HepG2 (cell line): ENCODE measurements around the gene FBF1. TPM values are rescaled to one million over a fixed set of nuclear protein-coding genes. Genes with fewer than 3 reads are reported as not detected.

Source experiments
- FOXP4 ChIP-seq: sonication (generic); formaldehyde crosslinking; IDR thresholded peaks from 2 replicates; pipeline ENCODE4 v1.4.0; 2020; ENCODE audit warnings: missing genetic modification reagents
- GABPA ChIP-seq, 2 experiments: IDR thresholded peaks; 2 replicates each; pipeline ENCODE4 v1.6.1; 2011 to 2016; ENCODE audit warnings: low read depth in 2 of 2, low read length in 1 of 2, missing biosample characterization in 1 of 2, missing genetic modification characterization in 1 of 2
- KIAA2018 ChIP-seq: sonication (generic); formaldehyde crosslinking; IDR thresholded peaks from 2 replicates; pipeline ENCODE4 v1.5.0; 2020; ENCODE audit warnings: mild to moderate bottlenecking, missing genetic modification reagents, borderline replicate concordance
- MAX ChIP-seq: IDR thresholded peaks from 2 replicates; pipeline ENCODE4 v1.6.1; 2012; ENCODE audit warnings: inconsistent platforms
- NFYC ChIP-seq: IDR thresholded peaks from 2 replicates; pipeline ENCODE4 v1.6.1; 2016; ENCODE audit warnings: missing genetic modification reagents, missing compliant biosample characterization
- SOX13 ChIP-seq, 3 experiments: fragments of 450-650 bp in 1 of 3; sonication (generic) in 1 of 3; formaldehyde crosslinking in 1 of 3; IDR thresholded peaks in 2 of 3; conservative IDR thresholded peaks in 1 of 3; 2 replicates each; pipeline versions ENCODE4 v1.5.0 to v1.6.1; 2016 to 2020; ENCODE audit warnings: antibody characterized with exemption in 1 of 3, mild to moderate bottlenecking in 1 of 3, missing compliant biosample characterization in 1 of 3, missing genetic modification reagents in 1 of 3, moderate library complexity in 1 of 3
- TOPORS ChIP-seq: sonication (generic); formaldehyde crosslinking; IDR thresholded peaks from 2 replicates; pipeline ENCODE4 v1.8.0; 2023; ENCODE audit warnings: mild to moderate bottlenecking, missing genetic modification reagents
- TP53 ChIP-seq: sonication (generic); formaldehyde crosslinking; conservative IDR thresholded peaks from 2 replicates; pipeline ENCODE4 v1.4.0; 2020; ENCODE audit warnings: missing genetic modification reagents
- ZBTB33 ChIP-seq: sonication (generic); formaldehyde crosslinking; IDR thresholded peaks from 2 replicates; pipeline ENCODE4 v1.4.0; 2020; ENCODE audit warnings: missing genetic modification reagents
- ZNF17 ChIP-seq: sonication (generic); formaldehyde crosslinking; IDR thresholded peaks from 2 replicates; pipeline ENCODE4 v1.5.0; 2020; ENCODE audit warnings: mild to moderate bottlenecking, missing genetic modification reagents
- ZNF414 ChIP-seq: sonication (generic); formaldehyde crosslinking; IDR thresholded peaks from 2 replicates; pipeline ENCODE4 v1.5.0; 2020; ENCODE audit warnings: missing genetic modification reagents
- ZNF781 ChIP-seq: sonication (generic); formaldehyde crosslinking; IDR thresholded peaks from 2 replicates; pipeline ENCODE4 v1.5.1; 2020; ENCODE audit warnings: borderline replicate concordance, mild to moderate bottlenecking, missing genetic modification reagents; ENCODE audit errors: not compliant biosample characterization
- polyA plus RNA-seq, 8 experiments: library from polyadenylated mRNA; depleted of rRNA in 3 of 8; stranded (reverse) in 7 of 8; unstranded in 1 of 8; fragments of >200 nt; fragmentation: Illumina TruSeq in 4 of 8; extraction: Trizol in 4 of 8; gene quantifications; 2 replicates each; pipeline versions ENCODE4 v1.2.1 to v1.2.3, GENCODE V29; 2011 to 2016; ENCODE audit warnings: low read depth in 4 of 8, missing spikeins in 1 of 8, mixed read lengths in 1 of 8; ENCODE audit not compliant: insufficient read depth in 1 of 8
- total RNA-seq, 5 experiments: library from RNA; depleted of rRNA; stranded (reverse); fragments of >200 nt; fragmentation: Illumina TruSeq; extraction: Trizol; gene quantifications; 2 replicates each; pipeline ENCODE4 v1.2.3, GENCODE V29; 2016; ENCODE audit warnings: low read depth in 1 of 5

Gene FBF1
- total and polyA plus RNA-seq, 2 of the 13 experiments (the other 11 are each of a cell fraction or from before 2014, with no cell fraction given) = 2.4 to 8.1 TPM

- TF ChIP-seq KIAA2018 = no peak
- no peak for TF ChIP-seq TP53 (CRISPR knock-in tag)
- no peak for TF ChIP-seq GABPA (IDR thresholded peaks at IDR 0.05; ENCODE audit: low read depth, low read length)
- no peak for TF ChIP-seq GABPA (CRISPR knock-in tag; IDR thresholded peaks at IDR 0.05; ENCODE audit: low read depth)
- no peak for TF ChIP-seq ZNF17 (CRISPR knock-in tag)
- 0 out of 2 replicates have a peak, but pooled peaks have one; percentile 26 for TF ChIP-seq MAX
- no peak for TF ChIP-seq ZBTB33 (CRISPR knock-in tag)
- peak; percentile 62; the same call in 1 of the 2 replicates for TF ChIP-seq SOX13 (IDR thresholded peaks at IDR 0.05)
- TF ChIP-seq SOX13 (CRISPR knock-in tag; conservative IDR thresholded peaks at IDR 0.05 in 1 of 2, IDR thresholded peaks at IDR 0.05 in 1 of 2) = peak in 1 of 2 experiments; percentile 83; a peak in 2 of 4 replicates
- TF ChIP-seq FOXP4 (CRISPR knock-in tag) = peak; percentile 88
- TF ChIP-seq ZNF781 (CRISPR knock-in tag) = no peak
- TF ChIP-seq TOPORS = no peak
- no peak for TF ChIP-seq NFYC (CRISPR knock-in tag)
- TF ChIP-seq ZNF414 (CRISPR knock-in tag) = 0 out of 2 replicates have a peak, but pooled peaks have one; percentile 25
Measured at GRCh38 chr17:75976175-75976848, 35.5 kb upstream of the FBF1 start (continued).
